NCI-H2196 (cell line): ENCODE measurements around the gene DLD.
"Not testable (repeated sequence)": the region's sequence is repeated elsewhere in the genome, so short reads cannot be mapped to it uniquely, and the experiment has no call there.

Experiments used
- DNase-seq: peaks from one replicate; lab custom pipeline; 2025; ENCODE audit not compliant: unreplicated experiment; lab: John Stamatoyannopoulos, UW

The DLD gene

GRCh38 chr7:107890962-107891635, at the start of gene DLD:
Gene DLD (plus strand): TSS chr7:107891183. CDS start chr7:107891251, 68 bp downstream.
- DNase-seq = peak; percentile 94

- no peak for DNase-seq
Measured at GRCh38 chr7:107842213-107842612, 48.8 kb upstream of the DLD start.

- no peak for DNase-seq
Measured at GRCh38 chr7:107843184-107843583, 47.8 kb upstream of the DLD start.

GRCh38 chr7:107846324-107846723, 44.7 kb upstream of the DLD start:
- no peak for DNase-seq

GRCh38 chr7:107847168-107847835, 43.7 kb upstream of the DLD start:
- no peak for DNase-seq

- DNase-seq = not testable (repeated sequence)
Measured at GRCh38 chr7:107847836-107848175, 43.2 kb upstream of the DLD start.

- DNase-seq = not testable (repeated sequence)
Measured at GRCh38 chr7:107848211-107848610, 42.8 kb upstream of the DLD start.

GRCh38 chr7:107850216-107850615, 40.8 kb upstream of the DLD start:
- DNase-seq = no peak

- no peak for DNase-seq
Measured at GRCh38 chr7:107850643-107851042, 40.3 kb upstream of the DLD start.

- no peak for DNase-seq
Measured at GRCh38 chr7:107854454-107854853, 36.5 kb upstream of the DLD start.

GRCh38 chr7:107854989-107855388, 36.0 kb upstream of the DLD start:
- DNase-seq = no peak

- peak; percentile 42 for DNase-seq
Measured at GRCh38 chr7:107856806-107857540, 34.0 kb upstream of the DLD start.

GRCh38 chr7:107857541-107857912, 33.5 kb upstream of the DLD start:
- no peak for DNase-seq

GRCh38 chr7:107858280-107858679, 32.7 kb upstream of the DLD start:
- DNase-seq = no peak

GRCh38 chr7:107860279-107860961, 30.6 kb upstream of the DLD start:
- DNase-seq = no peak

- no peak for DNase-seq
Measured at GRCh38 chr7:107860981-107861652, 29.9 kb upstream of the DLD start.

- DNase-seq = no peak
Measured at GRCh38 chr7:107865956-107866775, 24.8 kb upstream of the DLD start.

- DNase-seq = no peak
Measured at GRCh38 chr7:107867858-107868466, 23.0 kb upstream of the DLD start.

- no peak for DNase-seq
Measured at GRCh38 chr7:107870427-107871000, 20.5 kb upstream of the DLD start.
